CD4-positive, alpha-beta memory T cell (primary cell): ENCODE results near the gene ACTG1. TPM values are rescaled to one million over a fixed set of nuclear protein-coding genes. Genes with fewer than 3 reads are reported as not detected.
"Not testable (repeated sequence)": the region's sequence is repeated elsewhere in the genome, so short reads cannot be mapped to it uniquely, and the experiment has no call there.

Experiments used
- CTCF ChIA-PET: fragments of 350-600 bp; sonication (Branson Sonifier 250); formaldehyde crosslinking; loops from one replicate; lab custom pipeline; 2021; ENCODE audit warnings: inconsistent platforms; ENCODE audit not compliant: partially characterized antibody; lab: Charles Lee
- POLR2A ChIA-PET: fragments of 350-600 bp; sonication (Branson Sonifier 250); formaldehyde crosslinking; loops from one replicate; lab custom pipeline; 2021; ENCODE audit not compliant: partially characterized antibody; lab: Charles Lee
- DNase-seq, 5 donors: peaks; one replicate each; pipeline versions ENCODE4 v3.0.0 to v3.0.0-alpha.2; 2020 to 2022; ENCODE audit warnings: mixed read lengths in 1 of 5
- H3K27ac ChIP-seq: one replicate; pipeline ENCODE4 v1.7.0; 2013; ENCODE audit warnings: low read depth, low read length
- H3K27me3 ChIP-seq: 2 replicates; pipeline ENCODE4 v1.7.0; 2013; ENCODE audit warnings: mild to moderate bottlenecking, low read length, moderate library complexity; ENCODE audit not compliant: insufficient read depth
- H3K36me3 ChIP-seq: 2 replicates; pipeline ENCODE4 v1.7.0; 2013; ENCODE audit warnings: mild to moderate bottlenecking, low read length, moderate library complexity; ENCODE audit not compliant: insufficient read depth
- H3K4me1 ChIP-seq: 2 replicates; pipeline ENCODE4 v1.7.0; 2013; ENCODE audit warnings: mild to moderate bottlenecking, low read length, moderate library complexity; ENCODE audit not compliant: insufficient read depth
- H3K4me3 ChIP-seq, 2 donors: one replicate each; pipeline ENCODE4 v1.7.0; 2013; ENCODE audit warnings: low read length in 2 of 2, mild to moderate bottlenecking in 1 of 2
- H3K9me3 ChIP-seq, 2 donors: one replicate each; pipeline ENCODE4 v1.7.0; 2013; ENCODE audit warnings: low read length in 2 of 2, control low read depth in 1 of 2; ENCODE audit not compliant: control insufficient read depth in 1 of 2
- H3K27ac Mint-ChIP-seq, 7 donors: one replicate each; pipeline ENCODE4 v1.8.0; 2020 to 2021; ENCODE audit warnings: mixed read lengths in 7 of 7, mild to moderate bottlenecking in 6 of 7, inconsistent platforms in 3 of 7, moderate library complexity in 3 of 7
- H3K27me3 Mint-ChIP-seq, 2 donors: one replicate each; pipeline ENCODE4 v1.8.0; 2020 to 2021; ENCODE audit warnings: mixed read lengths in 2 of 2
- H3K36me3 Mint-ChIP-seq, 2 donors: one replicate each; pipeline ENCODE4 v1.8.0; 2020 to 2021; ENCODE audit warnings: mixed read lengths in 2 of 2, inconsistent platforms in 1 of 2, mild to moderate bottlenecking in 1 of 2
- H3K4me1 Mint-ChIP-seq, 4 donors: one replicate each; pipeline ENCODE4 v1.8.0; 2020 to 2021; ENCODE audit warnings: mixed read lengths in 4 of 4, mild to moderate bottlenecking in 1 of 4
- H3K4me3 Mint-ChIP-seq, 8 donors: one replicate each; pipeline ENCODE4 v1.8.0; 2020 to 2021; ENCODE audit warnings: mixed read lengths in 8 of 8, mild to moderate bottlenecking in 7 of 8, moderate library complexity in 6 of 8, inconsistent platforms in 3 of 8
- H3K9me3 Mint-ChIP-seq, 8 donors: one replicate each; pipeline ENCODE4 v1.8.0; 2020 to 2021; ENCODE audit warnings: mixed read lengths in 8 of 8, mild to moderate bottlenecking in 5 of 8, inconsistent platforms in 3 of 8, moderate library complexity in 1 of 8
- intact Hi-C: fragments of 100-400 bp; cut with micrococcal nuclease; formaldehyde crosslinking; loops from one replicate; pipeline ENCODE4 v1.15.1; 2023
- polyA plus RNA-seq, 2 donors: library from polyadenylated mRNA; unstranded; fragments of 300-500 nt; fragmentation: Illumina TruSeq; gene quantifications; one replicate each; pipeline ENCODE4 v1.2.3, GENCODE V29; 2021
- total RNA-seq, 2 experiments: library from RNA; stranded (reverse); gene quantifications; one replicate each; pipeline ENCODE4 v1.2.3, GENCODE V29; 2021

The ACTG1 gene
- total and polyA plus RNA-seq, 4 experiments from 2014 or later = 1,031 to 1,651 (median 1,188) TPM

DNA sequence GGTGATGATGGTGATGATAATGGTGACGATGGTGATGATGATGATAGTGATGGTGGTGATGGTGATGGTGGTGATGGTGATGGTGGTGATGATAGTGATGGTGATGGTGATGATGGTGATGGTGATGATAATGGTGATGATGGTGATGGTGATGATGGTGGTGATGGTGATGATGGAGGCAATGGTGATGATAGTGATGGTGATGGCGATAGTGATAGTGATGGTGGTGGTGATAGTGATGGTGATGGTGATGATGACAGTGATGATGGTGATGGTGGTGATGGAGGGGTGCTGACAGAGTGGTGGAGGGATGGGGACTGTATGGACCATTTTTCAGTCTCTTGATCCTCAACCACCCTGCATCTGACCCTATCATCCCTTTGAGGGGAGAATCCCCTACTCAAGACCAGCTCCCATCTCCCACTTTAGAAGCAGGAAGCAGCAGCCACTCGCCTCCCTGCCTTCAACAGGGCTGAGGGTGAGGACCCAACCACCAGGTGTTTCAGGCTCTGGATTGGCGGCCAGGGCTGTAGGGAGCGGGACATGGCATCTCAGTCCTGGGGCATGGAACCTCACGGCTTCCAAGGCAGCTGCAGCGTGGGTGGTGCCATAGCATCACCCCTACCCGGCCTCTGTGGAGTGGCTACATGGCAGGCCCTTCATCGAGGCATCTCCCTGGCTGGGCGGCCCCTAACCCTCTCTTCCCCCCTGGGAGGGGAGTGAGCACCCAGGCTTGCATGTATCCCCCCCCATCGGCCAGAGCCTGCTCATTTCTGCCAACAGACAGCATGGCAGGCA is 20.1 kb upstream of the ACTG1 start:
- ChIA-PET CTCF (no interaction called here), POLR2A (interaction anchor here (1.1 kb wide), 1 partner anchor 13 kb away, joined by 3 read pairs; no protein-coding TSS in a partner anchor)
- no peaks in the 10 kb centered on the region for H3K36me3 Mint-ChIP-seq
- no peaks in the 10 kb centered on the region for H3K36me3 ChIP-seq
- peaks cover 4 to 5% of the 10 kb centered on the region in 2 donors for H3K27me3 Mint-ChIP-seq
- intact Hi-C loops = no loop called here
- no peak overlapping the region for H3K4me3 Mint-ChIP-seq
- no peak overlapping the region for H3K27ac ChIP-seq
- H3K4me1 Mint-ChIP-seq = no peaks in the 10 kb centered on the region
- H3K4me1 ChIP-seq = peaks cover 7% of the 10 kb centered on the region
- H3K9me3 Mint-ChIP-seq = no peaks in the 10 kb centered on the region
- H3K27ac Mint-ChIP-seq = no peak overlapping the region
- no peak overlapping the region for H3K4me3 ChIP-seq
- DNase-seq = no peak
- H3K27me3 ChIP-seq = peaks cover 3% of the 10 kb centered on the region
- H3K9me3 ChIP-seq = no peaks in the 10 kb centered on the region

DNA sequence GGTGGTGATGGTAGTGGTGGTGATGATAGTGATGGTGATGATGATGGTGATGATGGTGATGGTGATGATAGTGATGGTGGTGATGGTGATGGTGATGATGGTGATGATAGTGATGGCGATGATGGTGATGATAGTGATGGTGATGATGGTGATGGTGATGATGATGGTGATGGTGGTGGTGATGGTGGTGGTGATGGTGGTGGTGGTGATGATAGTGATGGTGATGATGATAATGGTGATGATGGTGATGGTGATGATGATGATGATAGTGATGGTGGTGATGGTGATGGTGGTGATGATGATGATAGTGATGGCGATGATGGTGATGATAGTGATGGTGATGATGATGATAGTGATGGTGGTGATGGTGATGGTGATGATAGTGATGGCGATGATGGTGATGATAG is 19.4 kb upstream of the ACTG1 start:
- H3K4me3 Mint-ChIP-seq, H3K36me3 Mint-ChIP-seq, H3K27ac ChIP-seq, H3K9me3 Mint-ChIP-seq, CTCF ChIA-PET, intact Hi-C loops, H3K4me1 Mint-ChIP-seq, H3K4me1 ChIP-seq, H3K9me3 ChIP-seq, DNase-seq, H3K27ac Mint-ChIP-seq, POLR2A ChIA-PET, H3K4me3 ChIP-seq, H3K27me3 Mint-ChIP-seq, H3K36me3 ChIP-seq, H3K27me3 ChIP-seq: not testable (repeated sequence)

DNA sequence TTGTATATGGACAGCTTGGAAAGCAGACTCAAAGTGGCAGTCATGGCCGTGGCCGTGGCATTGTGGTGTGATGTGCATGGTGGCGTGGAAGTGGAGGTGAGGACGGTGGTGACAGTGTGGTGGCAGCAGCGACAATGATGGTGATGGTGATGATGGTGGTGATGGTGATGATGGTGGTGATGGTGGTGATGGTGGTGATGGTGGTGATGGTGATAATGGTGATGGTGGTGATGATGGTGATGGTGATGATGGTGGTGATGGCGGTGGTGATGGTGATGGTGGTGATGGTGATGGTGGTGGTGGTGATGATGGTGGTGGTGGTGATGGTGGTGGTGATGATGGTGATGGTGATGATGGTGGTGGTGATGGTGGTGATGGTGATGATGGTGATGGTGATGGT is 18.4 kb upstream of the ACTG1 start:
- POLR2A ChIA-PET, H3K27me3 Mint-ChIP-seq, H3K4me3 Mint-ChIP-seq, H3K9me3 ChIP-seq, H3K36me3 ChIP-seq, H3K9me3 Mint-ChIP-seq, H3K27ac ChIP-seq, intact Hi-C loops, H3K4me1 Mint-ChIP-seq, H3K4me1 ChIP-seq, H3K36me3 Mint-ChIP-seq, H3K27me3 ChIP-seq, H3K4me3 ChIP-seq, H3K27ac Mint-ChIP-seq, DNase-seq, CTCF ChIA-PET: not testable (repeated sequence)

DNA sequence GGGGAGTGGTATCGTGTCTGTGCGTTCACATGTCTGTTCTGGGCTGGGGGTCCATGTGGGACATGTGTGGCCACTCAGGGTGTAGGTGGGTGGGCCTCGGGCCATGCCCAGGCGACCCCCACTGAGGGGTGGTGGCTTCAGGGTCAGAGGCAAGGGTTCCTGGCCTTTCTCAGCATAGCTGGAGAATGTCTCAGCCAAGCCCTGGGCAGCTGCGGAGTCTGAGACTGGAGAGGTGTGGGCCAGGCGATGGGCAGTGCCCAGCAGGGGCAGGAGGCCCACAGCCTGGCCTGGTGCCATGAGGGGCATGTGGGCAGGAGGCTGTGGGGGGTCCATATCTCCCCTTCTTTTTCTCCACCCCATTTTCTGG is 16.8 kb upstream of the ACTG1 start:
- peaks cover 4% of the 10 kb centered on the region in 2 donors for H3K27me3 Mint-ChIP-seq
- ChIA-PET POLR2A (no interaction called here), CTCF (no interaction called here)
- DNase-seq = no peak
- H3K36me3 ChIP-seq = no peaks in the 10 kb centered on the region
- H3K27ac ChIP-seq = no peak overlapping the region
- no peaks in the 10 kb centered on the region for H3K4me1 ChIP-seq
- H3K9me3 ChIP-seq = no peaks in the 10 kb centered on the region
- H3K27ac Mint-ChIP-seq = no peak overlapping the region
- H3K4me1 Mint-ChIP-seq = peaks cover 0 to 4% (median 0%) of the 10 kb centered on the region in 4 donors
- H3K4me3 Mint-ChIP-seq = no peak overlapping the region
- H3K9me3 Mint-ChIP-seq = no peaks in the 10 kb centered on the region
- H3K4me3 ChIP-seq = no peak overlapping the region
- intact Hi-C loops = no loop called here
- H3K27me3 ChIP-seq = no peaks in the 10 kb centered on the region
- no peaks in the 10 kb centered on the region for H3K36me3 Mint-ChIP-seq

DNA sequence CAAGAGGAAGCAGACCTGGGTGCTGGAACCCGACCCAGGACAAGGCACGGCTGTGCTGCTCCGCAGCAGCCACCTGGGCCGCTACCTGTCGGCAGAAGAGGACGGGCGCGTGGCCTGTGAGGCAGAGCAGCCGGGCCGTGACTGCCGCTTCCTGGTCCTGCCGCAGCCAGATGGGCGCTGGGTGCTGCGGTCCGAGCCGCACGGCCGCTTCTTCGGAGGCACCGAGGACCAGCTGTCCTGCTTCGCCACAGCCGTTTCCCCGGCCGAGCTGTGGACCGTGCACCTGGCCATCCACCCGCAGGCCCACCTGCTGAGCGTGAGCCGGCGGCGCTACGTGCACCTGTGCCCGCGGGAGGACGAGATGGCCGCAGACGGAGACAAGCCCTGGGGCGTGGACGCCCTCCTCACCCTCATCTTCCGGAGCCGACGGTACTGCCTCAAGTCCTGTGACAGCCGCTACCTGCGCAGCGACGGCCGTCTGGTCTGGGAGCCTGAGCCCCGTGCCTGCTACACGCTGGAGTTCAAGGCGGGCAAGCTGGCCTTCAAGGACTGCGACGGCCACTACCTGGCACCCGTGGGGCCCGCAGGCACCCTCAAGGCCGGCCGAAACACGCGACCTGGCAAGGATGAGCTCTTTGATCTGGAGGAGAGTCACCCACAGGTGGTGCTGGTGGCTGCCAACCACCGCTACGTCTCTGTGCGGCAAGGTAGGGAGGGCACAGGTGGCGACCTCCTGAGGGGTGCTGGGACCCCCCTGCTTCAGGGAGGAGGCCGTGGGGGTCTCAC is 16.2 kb upstream of the ACTG1 start:
- Mint-ChIP-seq H3K27ac (no peak overlapping the region), H3K36me3 (no peaks in the 10 kb centered on the region), H3K4me3 (no peak overlapping the region), H3K4me1 (peaks cover 0 to 4% (median 0%) of the 10 kb centered on the region in 4 donors), H3K9me3 (no peaks in the 10 kb centered on the region), H3K27me3 (peaks cover 4% of the 10 kb centered on the region in 2 donors)
- CTCF ChIA-PET = no interaction called here
- no peak for DNase-seq
- Histone ChIP-seq H3K36me3 (no peaks in the 10 kb centered on the region), H3K27me3 (no peaks in the 10 kb centered on the region), H3K9me3 (no peaks in the 10 kb centered on the region), H3K4me1 (no peaks in the 10 kb centered on the region), H3K4me3 (no peak overlapping the region), H3K27ac (no peak overlapping the region)
- POLR2A ChIA-PET = no interaction called here
- intact Hi-C loops = no loop called here

DNA sequence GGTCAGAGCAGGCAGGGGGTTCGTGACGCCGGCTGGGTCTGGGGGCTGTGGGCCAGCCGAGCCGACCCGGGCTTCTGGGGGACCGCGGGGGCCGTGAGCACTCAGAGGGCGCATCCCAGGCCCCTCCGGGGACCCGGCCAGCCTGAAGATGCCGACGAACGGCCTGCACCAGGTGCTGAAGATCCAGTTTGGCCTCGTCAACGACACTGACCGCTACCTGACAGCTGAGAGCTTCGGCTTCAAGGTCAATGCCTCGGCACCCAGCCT is 15.7 kb upstream of the ACTG1 start:
- intact Hi-C loops = no loop called here
- Histone ChIP-seq H3K36me3 (no peaks in the 10 kb centered on the region), H3K4me3 (no peak overlapping the region), H3K27ac (no peak overlapping the region), H3K27me3 (no peaks in the 10 kb centered on the region), H3K9me3 (no peaks in the 10 kb centered on the region), H3K4me1 (no peaks in the 10 kb centered on the region)
- no peak overlapping the region for H3K27ac Mint-ChIP-seq
- H3K36me3 Mint-ChIP-seq = no peaks in the 10 kb centered on the region
- H3K4me3 Mint-ChIP-seq = no peak overlapping the region
- no peak for DNase-seq
- POLR2A ChIA-PET = no interaction called here
- CTCF ChIA-PET = no interaction called here
- H3K9me3 Mint-ChIP-seq = no peaks in the 10 kb centered on the region
- H3K4me1 Mint-ChIP-seq = peaks cover 0 to 4% (median 0%) of the 10 kb centered on the region in 4 donors
- H3K27me3 Mint-ChIP-seq = peaks cover 3 to 4% of the 10 kb centered on the region in 2 donors

DNA sequence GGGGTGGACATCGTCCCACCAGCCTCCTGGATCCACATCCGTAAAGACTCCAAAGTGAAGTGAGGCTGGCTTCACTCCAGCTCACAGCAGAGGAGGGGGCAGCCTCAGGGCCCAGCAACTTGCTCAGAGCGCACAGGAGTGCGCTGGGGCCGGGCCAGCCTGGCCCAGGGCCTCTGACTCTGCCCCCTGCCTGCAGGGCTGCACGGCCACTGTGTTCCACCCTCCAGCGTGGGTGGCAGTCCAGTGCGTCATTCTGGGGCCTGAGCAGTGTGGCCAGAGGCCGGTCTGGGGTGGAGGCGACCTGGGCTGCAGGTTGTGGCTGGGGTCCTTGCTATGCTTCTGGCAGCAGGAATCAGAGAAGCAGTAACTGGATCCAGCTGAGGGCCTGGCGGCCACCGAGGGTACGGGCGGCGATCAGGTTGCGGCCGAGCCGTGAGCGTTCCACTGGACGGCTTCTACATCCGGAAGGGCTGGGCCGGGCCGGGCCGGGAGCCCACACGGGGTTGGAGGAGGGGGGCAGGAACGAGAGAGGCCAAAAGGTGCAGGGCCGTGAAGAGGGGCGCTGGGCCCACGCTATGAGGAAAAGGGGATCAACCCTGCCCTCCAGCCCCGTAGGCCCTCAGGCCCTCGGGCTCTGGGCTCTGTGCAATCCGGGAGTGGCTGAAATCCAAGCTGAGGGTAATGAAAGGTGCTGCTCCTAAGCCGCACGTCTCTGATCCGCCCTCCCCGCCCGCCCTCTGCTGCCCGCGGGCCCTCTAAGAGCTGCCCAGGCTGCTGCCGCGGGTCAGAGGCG is 15.2 kb upstream of the ACTG1 start, which contains the start of gene FSCN2:
FSCN2 (plus strand) TSS at position 787 of the 793 bp plus-strand sequence. CDS start 155 bp downstream, outside the sequence.
- Histone ChIP-seq H3K9me3 (no peaks in the 10 kb centered on the region), H3K36me3 (no peaks in the 10 kb centered on the region), H3K4me3 (no peak within 1 kb of the TSS), H3K4me1 (no peaks in the 10 kb centered on the region), H3K27me3 (no peaks in the 10 kb centered on the region), H3K27ac (no peak within 1 kb of the TSS)
- Mint-ChIP-seq H3K4me3 (no peak within 1 kb of the TSS), H3K27ac (no peak within 1 kb of the TSS), H3K4me1 (peaks cover 0 to 4% (median 0%) of the 10 kb centered on the region in 4 donors), H3K27me3 (peaks cover 0 to 4% of the 10 kb centered on the region in 2 donors), H3K36me3 (no peaks in the 10 kb centered on the region), H3K9me3 (no peaks in the 10 kb centered on the region)
- CTCF ChIA-PET = no interaction called here
- intact Hi-C loops = no loop called here
- POLR2A ChIA-PET = no interaction called here
- DNase-seq = no peak
